Prostate gland (tissue), 2 donors: ENCODE results near the gene STK11. TPM values are rescaled to one million over a fixed set of nuclear protein-coding genes. Genes with fewer than 3 reads are reported as not detected.

Experiments used
- DNase-seq: peaks from one replicate; pipeline ENCODE4 v3.0.0-alpha.2; 2019; ENCODE audit warnings: low spot score
- H3K27ac ChIP-seq, 2 donors: fragments of 200-600 bp; sonication (generic); 2 replicates each; pipeline ENCODE4 v1.5.1; 2017 to 2019
- H3K27me3 ChIP-seq: fragments of 200-600 bp; sonication (generic); replicated peaks from 2 replicates; pipeline ENCODE4 v1.5.1; 2019; ENCODE audit not compliant: insufficient read depth
- H3K36me3 ChIP-seq, 2 donors: fragments of 200-600 bp; sonication (generic); 1 replicate in 1 of 2; 2 replicates in 1 of 2; pipeline versions ENCODE4 v1.5.1 to v1.8.1; 2017 to 2019
- H3K4me1 ChIP-seq: fragments of 200-600 bp; sonication (generic); replicated peaks from 2 replicates; pipeline ENCODE4 v1.5.1; 2019
- H3K4me3 ChIP-seq, 2 donors: fragments of 200-600 bp; sonication (generic); 2 replicates each; pipeline ENCODE4 v1.5.1; 2017 to 2019
- H3K9me3 ChIP-seq: fragments of 200-600 bp; sonication (generic); 2 replicates; pipeline ENCODE4 v1.5.1; 2017
- CTCF ChIP-seq, 4 experiments: fragments of 200-600 bp in 2 of 4; fragments of 450-650 bp in 2 of 4; sonication (generic) in 2 of 4; IDR thresholded peaks; 1 replicate in 3 of 4; 2 replicates in 1 of 4; pipeline ENCODE4 v1.5.1; 2016 to 2019; ENCODE audit warnings: antibody characterized with exemption in 4 of 4, mild to moderate bottlenecking in 2 of 4, moderate library complexity in 2 of 4
- POLR2A ChIP-seq: fragments of 450-650 bp; IDR thresholded peaks from one replicate; pipeline ENCODE4 v1.6.1; 2016; ENCODE audit warnings: antibody characterized with exemption, mild to moderate bottlenecking
- POLR2AphosphoS5 ChIP-seq: sonication (generic); formaldehyde crosslinking; IDR thresholded peaks from one replicate; pipeline ENCODE4 v1.6.1; 2017; ENCODE audit warnings: antibody characterized with exemption
- WGBS: methylation state at CpG from one replicate; pipeline ENCODE4 v1.1.5; 2018; 5-methylcytosine and 5-hydroxymethylcytosine counted together
- intact Hi-C: fragments of 100-400 bp; cut with DNase I; formaldehyde crosslinking; loops from one replicate; pipeline ENCODE4 v1.14.2; 2022
- total RNA-seq, 2 donors: library from RNA; depleted of rRNA; stranded (reverse); fragments of >200 nt; gene quantifications; one replicate each; pipeline ENCODE4 v1.1.0, GENCODE V29; 2016

The STK11 gene
- total RNA-seq, 2 donors from 2014 or later: 75.1 to 157 TPM

GRCh38 chr19:1266129-1266915, 60.7 kb downstream of the STK11 start:
- peaks cover 44% of the 10 kb centered on the region for H3K4me1 ChIP-seq
- H3K36me3 ChIP-seq: peaks cover 0 to 5% of the 10 kb centered on the region in 2 donors
- intact Hi-C loops: loop anchor here (1.0 kb wide), 1 partner anchor 22 kb away; no protein-coding TSS in a partner anchor
- DNase-seq: peak; percentile 73
- TF ChIP-seq CTCF (IDR thresholded peaks at IDR 0.05) (peak in 1 of 4 experiments; percentile 11), POLR2A (no peak), POLR2AphosphoS5 (peak; percentile 52)
- H3K27me3 ChIP-seq: no peaks in the 10 kb centered on the region
- H3K9me3 ChIP-seq: no peaks in the 10 kb centered on the region
- 5% methylated on average over 55 of the region's 84 CpGs for WGBS
- peak overlapping the region; percentile 82 to 88 for H3K27ac ChIP-seq
- H3K4me3 ChIP-seq: peak overlapping the region; percentile 29 to 51

GRCh38 chr19:1266916-1267476, 61.4 kb downstream of the STK11 start:
- Histone ChIP-seq H3K27ac (peak overlapping the region; percentile 82 to 88), H3K9me3 (no peaks in the 10 kb centered on the region), H3K36me3 (peaks cover 0 to 11% of the 10 kb centered on the region in 2 donors), H3K4me1 (peaks cover 43% of the 10 kb centered on the region), H3K27me3 (no peaks in the 10 kb centered on the region), H3K4me3 (peak overlapping the region; percentile 29 to 51)
- intact Hi-C loops: loop anchor here (1.0 kb wide), 1 partner anchor 23 kb away; no protein-coding TSS in a partner anchor
- peak; percentile 61 for DNase-seq
- no peak for TF ChIP-seq POLR2AphosphoS5
- peak; percentile 98 to 100 (median 99) for TF ChIP-seq CTCF (IDR thresholded peaks at IDR 0.05)
- no peak for TF ChIP-seq POLR2A
- 1% methylated on average over 16 of the region's 59 CpGs for WGBS

GRCh38 chr19:1267477-1268225, 62.1 kb downstream of the STK11 start:
- Histone ChIP-seq H3K4me3 (no peak overlapping the region), H3K27ac (peak overlapping the region; percentile 88 to 98), H3K27me3 (no peaks in the 10 kb centered on the region), H3K36me3 (peaks cover 0 to 16% of the 10 kb centered on the region in 2 donors), H3K9me3 (no peaks in the 10 kb centered on the region), H3K4me1 (peaks cover 44% of the 10 kb centered on the region)
- 38% methylated on average over 30 of the region's 35 CpGs for WGBS
- TF ChIP-seq POLR2AphosphoS5 (no peak), POLR2A (no peak), CTCF (IDR thresholded peaks at IDR 0.05) (no peak)
- intact Hi-C loops: no loop called here
- DNase-seq: peak; percentile 16

DNA sequence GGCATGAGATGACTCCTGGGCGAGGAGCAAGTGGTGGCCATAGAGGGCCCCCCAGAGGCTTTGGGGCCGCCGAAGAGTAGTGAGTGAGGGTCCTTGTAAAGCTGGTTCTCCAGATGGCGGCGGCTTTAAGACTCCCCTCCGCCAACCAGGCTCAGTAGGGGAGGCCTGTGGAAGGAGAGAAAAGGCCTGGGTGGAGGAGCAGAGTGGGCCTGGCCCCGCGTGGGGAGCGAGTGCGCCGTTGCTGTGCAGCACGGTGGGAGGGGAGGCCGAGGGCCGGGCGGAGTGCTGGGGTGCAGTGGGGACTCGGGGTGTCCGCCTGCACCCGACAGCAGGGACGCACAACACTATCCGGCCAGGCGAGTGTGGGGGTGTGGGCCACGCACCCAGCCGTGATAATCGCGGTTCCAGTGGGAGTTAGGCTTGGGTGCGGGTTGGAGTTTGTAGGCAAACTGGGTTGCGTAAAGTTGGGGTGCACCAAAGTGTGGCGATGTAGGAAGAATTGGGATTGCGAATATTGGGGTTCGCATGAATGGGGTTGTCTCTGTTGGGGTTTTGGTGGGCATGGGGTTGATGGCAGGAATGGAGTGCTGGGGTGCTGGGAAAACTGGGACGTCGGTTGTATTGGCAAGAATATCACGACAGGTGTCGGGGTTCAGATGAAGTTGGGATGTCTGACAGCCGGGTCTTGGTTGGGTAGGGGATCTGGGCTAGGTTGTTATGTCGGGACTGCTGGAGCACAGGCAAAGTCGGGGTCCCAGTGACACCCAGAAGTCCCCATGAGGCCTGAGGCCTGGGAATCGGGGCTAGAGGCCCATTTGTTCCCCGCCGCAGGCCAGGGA, 62.9 kb downstream of the STK11 start:
- peak overlapping the region; percentile 98 to 100 for H3K27ac ChIP-seq
- peaks cover 50% of the 10 kb centered on the region for H3K4me1 ChIP-seq
- no peaks in the 10 kb centered on the region for H3K9me3 ChIP-seq
- peak overlapping the region in 1 of 2 donors; percentile 99 for H3K4me3 ChIP-seq
- DNase-seq: peak; percentile 30
- WGBS: 51% methylated on average over 40 of the region's 40 CpGs
- peaks cover 0 to 23% of the 10 kb centered on the region in 2 donors for H3K36me3 ChIP-seq
- TF ChIP-seq CTCF (IDR thresholded peaks at IDR 0.05) (no peak), POLR2AphosphoS5 (no peak), POLR2A (no peak)
- intact Hi-C loops: no loop called here
- no peaks in the 10 kb centered on the region for H3K27me3 ChIP-seq
